Esophagus squamous epithelium (tissue), 5 donors: ENCODE results near the gene INTS15. TPM values are rescaled to one million over a fixed set of nuclear protein-coding genes. Genes with fewer than 3 reads are reported as not detected.

ENCODE experiments used
- DNase-seq: peaks from one replicate; lab custom pipeline; 2025; lab: John Stamatoyannopoulos, UW
- H3K27ac ChIP-seq, 4 donors: fragments of 200-600 bp; sonication (generic); one replicate each; pipeline ENCODE4 v1.5.1; 2016 to 2019; ENCODE audit warnings: mild to moderate bottlenecking in 1 of 4
- H3K27me3 ChIP-seq, 4 donors: fragments of 200-600 bp; sonication (generic); 1 replicate in 3 of 4; 2 replicates in 1 of 4; pipeline versions ENCODE4 v1.5.1 to v1.6.0; 2017 to 2021; ENCODE audit warnings: antibody characterized with exemption in 1 of 4
- H3K36me3 ChIP-seq, 3 donors: fragments of 200-600 bp; sonication (generic); one replicate each; pipeline ENCODE4 v1.5.1; 2016 to 2019
- H3K4me1 ChIP-seq, 3 donors: fragments of 200-600 bp; sonication (generic); one replicate each; pipeline ENCODE4 v1.5.1; 2017 to 2019
- H3K4me3 ChIP-seq, 4 donors: fragments of 200-600 bp; sonication (generic); 1 replicate in 3 of 4; 2 replicates in 1 of 4; pipeline ENCODE4 v1.5.1; 2016 to 2019; ENCODE audit warnings: mild to moderate bottlenecking in 2 of 4, moderate library complexity in 1 of 4
- H3K9me3 ChIP-seq, 3 donors: fragments of 200-600 bp; sonication (generic); one replicate each; pipeline ENCODE4 v1.5.1; 2016 to 2019
- CTCF ChIP-seq, 6 experiments: fragments of 450-650 bp in 4 of 6; fragments of 200-600 bp in 2 of 6; sonication (generic) in 2 of 6; IDR thresholded peaks; one replicate each; pipeline ENCODE4 v1.5.1; 2016 to 2019; ENCODE audit warnings: antibody characterized with exemption in 6 of 6, mild to moderate bottlenecking in 4 of 6, moderate library complexity in 4 of 6
- POLR2A ChIP-seq, 4 donors: fragments of 450-650 bp; IDR thresholded peaks; one replicate each; pipeline ENCODE4 v1.6.1; 2017; ENCODE audit warnings: antibody characterized with exemption in 4 of 4, mild to moderate bottlenecking in 4 of 4, moderate library complexity in 3 of 4
- WGBS, 2 donors: methylation state at CpG; one replicate each; pipeline ENCODE4 v1.1.5; 2018; 5-methylcytosine and 5-hydroxymethylcytosine counted together
- intact Hi-C: fragments of 100-400 bp; cut with DNase I; formaldehyde crosslinking; loops from one replicate; pipeline ENCODE4 v1.15.0; 2022
- total RNA-seq, 4 donors: library from RNA; depleted of rRNA; stranded (reverse); fragments of >200 nt; gene quantifications; one replicate each; pipeline ENCODE4 v1.1.0, GENCODE V29; 2016
- donor health status: DM: yes; HTN: yes; CAD: no.

INTS15 gene
- total RNA-seq, 4 donors from 2014 or later, result 9.2 to 21.9 (median 14.8) TPM

GRCh38 chr7:6636741-6637543, 47.1 kb downstream of the INTS15 start, which contains the start of gene ZNF316:
ZNF316 (plus strand) TSS chr7:6637318; CDS start chr7:6642410, 5,092 bp downstream.
- H3K27me3 ChIP-seq, result no peaks in the 10 kb centered on the region
- no peaks in the 10 kb centered on the region for H3K9me3 ChIP-seq
- H3K27ac ChIP-seq, result peak within 1 kb of the TSS; percentile 84 to 96 (median 90)
- DNase-seq, result no peak
- no peak for TF ChIP-seq CTCF (IDR thresholded peaks at IDR 0.05)
- peak in 2 of 4 donors; percentile 54 for TF ChIP-seq POLR2A (IDR thresholded peaks at IDR 0.05)
- H3K4me1 ChIP-seq, result peaks cover 17 to 52% (median 34%) of the 10 kb centered on the region in 3 donors
- H3K36me3 ChIP-seq, result peaks cover 3 to 32% (median 12%) of the 10 kb centered on the region in 3 donors
- intact Hi-C loops, result no loop called here
- peak within 1 kb of the TSS; percentile 65 to 98 (median 87) for H3K4me3 ChIP-seq
- 40% methylated on average over 1 of the region's 104 CpGs; no CpG with 5 or more reads in 1 of the 2 donors for WGBS, 2 donors

- no peak for DNase-seq
- H3K27ac ChIP-seq, result peak overlapping the region; percentile 82 to 96 (median 90)
- intact Hi-C loops, result no loop called here
- H3K4me3 ChIP-seq, result peak overlapping the region; percentile 65 to 98 (median 87)
- TF ChIP-seq POLR2A (IDR thresholded peaks at IDR 0.05) (no peak), CTCF (IDR thresholded peaks at IDR 0.05) (peak in 3 of 6 experiments; percentile 12 to 39 (median 29))
- peaks cover 17 to 51% (median 34%) of the 10 kb centered on the region in 3 donors for H3K4me1 ChIP-seq
- H3K27me3 ChIP-seq, result no peaks in the 10 kb centered on the region
- no peaks in the 10 kb centered on the region for H3K9me3 ChIP-seq
- H3K36me3 ChIP-seq, result peaks cover 10 to 40% (median 17%) of the 10 kb centered on the region in 3 donors
- 0% methylated on average over 1 to 4 of the region's 60 CpGs for WGBS, 2 donors
Observed at GRCh38 chr7:6637544-6638229, 47.9 kb downstream of the INTS15 start.

- Histone ChIP-seq H3K4me3 (no peak overlapping the region), H3K27me3 (no peaks in the 10 kb centered on the region), H3K27ac (no peak overlapping the region), H3K9me3 (no peaks in the 10 kb centered on the region), H3K36me3 (peaks cover 17 to 53% (median 29%) of the 10 kb centered on the region in 3 donors), H3K4me1 (peaks cover 17 to 51% (median 34%) of the 10 kb centered on the region in 3 donors)
- intact Hi-C loops, result no loop called here
- DNase-seq, result no peak
- TF ChIP-seq POLR2A (IDR thresholded peaks at IDR 0.05) (no peak), CTCF (IDR thresholded peaks at IDR 0.05) (no peak)
- WGBS, 2 donors, result 80 to 93% methylated on average over 3 to 4 of the region's 4 CpGs
Observed at GRCh38 chr7:6639032-6639431, 49.2 kb downstream of the INTS15 start.

GRCh38 chr7:6639627-6640026, 49.8 kb downstream of the INTS15 start:
- intact Hi-C loops, result no loop called here
- WGBS, 2 donors, result 86 to 100% methylated on average over 2 to 10 of the region's 11 CpGs
- Histone ChIP-seq H3K27ac (no peak overlapping the region), H3K9me3 (no peaks in the 10 kb centered on the region), H3K4me3 (no peak overlapping the region), H3K4me1 (peaks cover 17 to 51% (median 34%) of the 10 kb centered on the region in 3 donors), H3K36me3 (peaks cover 23 to 59% (median 33%) of the 10 kb centered on the region in 3 donors), H3K27me3 (no peaks in the 10 kb centered on the region)
- TF ChIP-seq POLR2A (IDR thresholded peaks at IDR 0.05) (no peak), CTCF (IDR thresholded peaks at IDR 0.05) (no peak)
- DNase-seq, result no peak
